SK-N-MC (cell line): ENCODE measurements around the gene IPO9.
A peak's percentile ranks its signal among the peaks of the same experiment; 100 is the strongest.

Experiments
- DNase-seq: peaks from one replicate; pipeline ENCODE4 v3.0.0-alpha.2; 2011; ENCODE audit warnings: low read depth, low spot score
- H3K27ac ChIP-seq: fragments of 200-600 bp; sonication (generic); 2 replicates; pipeline ENCODE4 v1.5.1; 2016; ENCODE audit warnings: mixed run types
- H3K36me3 ChIP-seq: fragments of 200-600 bp; sonication (generic); 2 replicates; pipeline ENCODE4 v1.6.1; 2017; ENCODE audit warnings: antibody characterized with exemption, low read length, mixed read lengths; ENCODE audit not compliant: insufficient read depth
- H3K4me3 ChIP-seq: fragments of 200-600 bp; sonication (generic); 2 replicates; pipeline ENCODE4 v1.5.1; 2016
- H3K9ac ChIP-seq: fragments of 200-600 bp; sonication (generic); 2 replicates; pipeline ENCODE4 v1.8.0; 2017; ENCODE audit warnings: mixed run types, mixed read lengths; ENCODE audit not compliant: insufficient read length
- H3K9me3 ChIP-seq: fragments of 200-600 bp; sonication (generic); 2 replicates; pipeline ENCODE4 v1.6.1; 2017; ENCODE audit warnings: low read depth, mild to moderate bottlenecking, antibody characterized with exemption, low read length, moderate library complexity, mixed read lengths
- EZH2 ChIP-seq: fragments of 200-600 bp; sonication (generic); IDR thresholded peaks from one replicate; pipeline ENCODE4 v1.6.1; 2017; ENCODE audit warnings: antibody characterized with exemption
- FOXP2 ChIP-seq: optimal IDR thresholded peaks from 2 replicates; pipeline ENCODE3; 2011; ENCODE audit warnings: mild to moderate bottlenecking, moderate library complexity; ENCODE audit not compliant: insufficient read depth; ENCODE audit errors: extremely low read length, control extremely low read depth
- POLR2AphosphoS5 ChIP-seq: IDR thresholded peaks from 2 replicates; pipeline ENCODE4 v1.6.1; 2012; ENCODE audit warnings: mild to moderate bottlenecking, low read depth, low read length, borderline replicate concordance

The IPO9 gene

DNA sequence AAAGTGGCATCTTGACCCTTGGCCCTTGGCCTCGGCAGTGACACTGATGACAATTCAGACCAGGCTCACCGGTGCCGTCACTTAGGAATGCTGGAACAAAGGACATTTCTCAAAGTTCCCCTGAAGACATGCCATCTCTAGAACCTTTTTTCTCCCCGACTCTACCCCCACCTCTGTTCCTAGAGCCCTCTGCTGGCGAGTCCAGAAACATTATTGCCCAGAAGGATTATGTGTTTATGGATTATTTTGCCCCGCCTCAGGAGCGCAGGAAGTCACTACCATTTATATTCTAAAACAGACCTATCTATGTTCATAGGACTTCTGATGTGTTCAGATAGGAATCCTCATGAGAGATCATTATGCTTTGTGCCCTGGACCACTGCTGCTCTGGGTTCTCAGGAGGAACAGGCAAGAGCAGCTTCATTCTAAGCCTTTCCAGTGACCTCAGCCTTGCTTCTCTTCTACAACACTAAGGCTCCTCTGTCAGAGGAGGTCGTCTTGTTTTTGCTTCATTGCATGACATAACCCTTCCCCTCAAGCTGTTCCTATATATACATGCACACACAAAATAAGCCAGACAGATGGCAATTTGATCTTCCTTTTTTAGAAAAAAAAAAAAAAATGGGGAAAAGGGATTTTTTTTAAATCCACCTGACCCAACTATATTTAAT, 47.3 kb downstream of the IPO9 start:
- DNase-seq = no peak
- Histone ChIP-seq H3K4me3 (no peak overlapping the region), H3K27ac (peak overlapping the region; percentile 42; the same call in 1 of the 2 replicates), H3K9me3 (no peaks in the 10 kb centered on the region), H3K36me3 (peaks cover 53% of the 10 kb centered on the region), H3K9ac (no peak overlapping the region)
- TF ChIP-seq EZH2 (no peak), FOXP2 (no peak), POLR2AphosphoS5 (no peak)

DNA sequence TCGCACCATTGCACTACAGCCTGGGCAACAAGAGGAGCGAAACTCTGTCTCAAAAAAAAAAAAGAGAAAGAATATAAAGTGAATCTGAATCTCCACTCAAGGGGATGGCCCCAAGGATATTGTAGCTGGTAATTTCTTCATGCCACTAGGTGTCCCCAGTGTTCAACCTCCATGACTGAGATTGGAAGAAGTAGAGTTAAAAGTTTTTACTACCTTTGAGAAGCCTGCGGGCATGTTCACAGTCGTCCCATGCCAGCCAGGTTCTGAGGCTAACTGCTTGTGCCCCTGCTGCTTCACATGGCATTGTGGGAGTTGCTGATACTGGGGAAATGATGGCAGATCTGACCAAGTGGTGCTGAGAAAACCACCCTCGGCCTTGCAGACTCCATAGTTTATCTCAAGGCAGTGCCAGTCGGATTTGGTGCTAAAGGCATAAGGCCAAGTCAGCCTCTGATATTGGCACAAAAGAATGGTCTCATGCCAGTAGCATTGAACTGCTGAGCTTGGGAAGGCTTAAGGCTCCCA, 49.0 kb downstream of the IPO9 start:
- Histone ChIP-seq H3K27ac (no peak overlapping the region), H3K9ac (no peak overlapping the region), H3K9me3 (no peaks in the 10 kb centered on the region), H3K36me3 (peaks cover 36% of the 10 kb centered on the region), H3K4me3 (no peak overlapping the region)
- TF ChIP-seq EZH2 = no peak
- TF ChIP-seq FOXP2 = no peak
- peak; percentile 31 for TF ChIP-seq POLR2AphosphoS5
- peak; percentile 35 for DNase-seq

DNA sequence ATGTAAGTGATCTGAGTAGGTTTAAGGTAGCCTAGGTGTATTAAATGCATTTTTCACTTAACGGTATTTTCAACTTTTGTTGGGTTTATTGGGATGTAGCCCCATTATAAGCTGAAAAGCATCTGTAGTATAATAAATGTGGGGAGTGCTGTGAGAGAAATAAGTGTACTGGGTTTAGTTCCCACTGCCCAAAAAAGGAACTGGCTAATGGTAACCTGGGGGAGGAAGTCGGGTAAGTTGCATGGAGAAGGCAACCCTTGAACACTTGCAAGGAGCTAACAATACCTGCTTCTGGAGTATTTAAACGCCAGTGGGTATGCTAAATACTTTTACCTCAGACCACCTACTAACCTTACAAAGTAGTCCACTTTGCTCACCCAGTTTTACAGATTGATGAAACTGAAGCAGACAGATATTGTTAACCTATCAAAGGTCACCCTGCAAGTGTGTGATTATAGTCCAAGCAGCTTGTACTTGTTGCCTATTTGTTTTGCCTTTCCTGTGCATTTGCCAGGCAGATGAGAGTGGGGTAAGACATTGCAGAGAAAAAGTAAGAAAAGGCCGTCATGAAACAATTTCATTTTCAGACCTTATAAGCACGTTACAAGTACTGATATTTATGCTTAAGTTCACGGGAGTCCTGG, 52.1 kb downstream of the IPO9 start:
- DNase-seq = no peak
- Histone ChIP-seq H3K36me3 (peaks cover 10% of the 10 kb centered on the region), H3K9ac (no peak overlapping the region), H3K27ac (no peak overlapping the region), H3K4me3 (no peak overlapping the region), H3K9me3 (no peaks in the 10 kb centered on the region)
- TF ChIP-seq EZH2 (no peak), POLR2AphosphoS5 (no peak), FOXP2 (no peak)

DNA sequence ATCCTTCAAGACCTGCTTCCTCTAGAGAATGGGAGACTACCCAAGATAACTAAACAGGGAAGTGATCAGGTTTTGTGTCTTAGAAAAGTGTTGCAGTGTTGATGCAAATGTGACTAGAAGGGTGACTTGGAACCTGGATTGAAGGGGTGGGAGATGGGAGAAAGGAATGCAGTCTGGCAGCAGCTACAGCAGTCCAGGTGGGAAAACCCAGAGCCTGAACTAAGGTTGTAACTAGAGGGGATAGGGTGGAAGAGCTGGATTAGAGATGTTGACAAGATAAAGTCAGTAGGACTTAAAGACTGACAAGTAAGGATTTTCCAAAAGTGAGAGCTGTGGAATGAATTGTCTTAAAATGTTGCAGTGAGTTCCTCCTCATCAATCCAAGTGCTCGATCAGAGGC, 52.7 kb downstream of the IPO9 start:
- Histone ChIP-seq H3K9me3 (no peaks in the 10 kb centered on the region), H3K36me3 (peaks cover 4% of the 10 kb centered on the region; the same call in 1 of the 2 replicates), H3K9ac (no peak overlapping the region), H3K27ac (no peak overlapping the region), H3K4me3 (no peak overlapping the region)
- TF ChIP-seq EZH2 (no peak), POLR2AphosphoS5 (peak; percentile 11; the same call in 1 of the 2 replicates), FOXP2 (no peak)
- no peak for DNase-seq

DNA sequence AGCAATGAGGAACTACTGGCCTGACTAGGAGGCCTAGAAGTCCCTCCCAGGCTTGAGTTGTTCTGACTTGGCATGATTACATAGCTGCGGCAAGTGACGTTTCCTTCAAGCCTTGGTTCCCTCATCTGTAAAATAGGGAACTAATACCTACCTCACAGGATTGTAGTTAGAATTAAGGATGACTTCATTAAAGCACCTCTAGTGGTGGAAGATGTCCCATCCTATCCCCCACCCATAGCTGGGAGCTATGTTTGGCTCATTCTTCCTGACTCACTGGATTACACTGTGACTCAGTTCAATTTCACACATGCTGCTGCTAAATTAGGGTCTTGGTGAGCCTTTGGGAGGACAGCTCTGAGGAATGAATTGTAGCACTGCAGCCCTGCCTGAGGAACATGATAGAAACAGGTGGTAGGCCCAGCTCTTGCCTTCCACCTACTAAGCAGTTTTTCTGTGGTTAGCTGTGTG, 53.7 kb downstream of the IPO9 start:
- H3K9ac ChIP-seq = no peak overlapping the region
- H3K27ac ChIP-seq = peak overlapping the region; percentile 67

DNA sequence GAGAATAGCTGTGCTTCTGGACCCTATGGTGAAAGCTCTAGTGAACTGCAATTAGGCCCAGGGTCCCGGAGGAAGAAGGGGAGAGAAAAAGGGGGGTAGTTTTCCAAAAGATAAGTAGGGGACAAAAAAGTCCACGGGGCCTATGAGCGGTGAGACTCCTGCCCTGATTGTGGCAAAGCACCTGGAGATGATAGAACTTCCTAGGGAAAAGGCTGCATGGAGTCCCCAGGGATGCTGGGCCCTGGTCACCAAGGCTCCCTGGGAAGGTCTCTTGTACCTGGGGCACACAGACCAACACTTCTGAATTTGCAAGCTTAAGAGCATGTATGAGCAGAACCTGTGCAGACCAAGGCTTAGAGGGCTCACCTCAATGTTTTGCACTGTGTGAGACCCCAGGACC, 54.3 kb downstream of the IPO9 start:
- H3K9ac ChIP-seq = no peak overlapping the region
- no peak for TF ChIP-seq EZH2
- no peak for TF ChIP-seq POLR2AphosphoS5
- TF ChIP-seq FOXP2 = no peak
- H3K9me3 ChIP-seq = no peaks in the 10 kb centered on the region
- H3K27ac ChIP-seq = no peak overlapping the region
- H3K36me3 ChIP-seq = no peaks in the 10 kb centered on the region
- no peak for DNase-seq
- H3K4me3 ChIP-seq = no peak overlapping the region

More for the DNA sequence above, 53.7 kb downstream of the IPO9 start:
- TF ChIP-seq FOXP2 = no peak
- TF ChIP-seq POLR2AphosphoS5 = no peak
- TF ChIP-seq EZH2 = no peak
- no peaks in the 10 kb centered on the region for H3K36me3 ChIP-seq
- no peaks in the 10 kb centered on the region for H3K9me3 ChIP-seq
- DNase-seq = no peak
- no peak overlapping the region for H3K4me3 ChIP-seq

DNA sequence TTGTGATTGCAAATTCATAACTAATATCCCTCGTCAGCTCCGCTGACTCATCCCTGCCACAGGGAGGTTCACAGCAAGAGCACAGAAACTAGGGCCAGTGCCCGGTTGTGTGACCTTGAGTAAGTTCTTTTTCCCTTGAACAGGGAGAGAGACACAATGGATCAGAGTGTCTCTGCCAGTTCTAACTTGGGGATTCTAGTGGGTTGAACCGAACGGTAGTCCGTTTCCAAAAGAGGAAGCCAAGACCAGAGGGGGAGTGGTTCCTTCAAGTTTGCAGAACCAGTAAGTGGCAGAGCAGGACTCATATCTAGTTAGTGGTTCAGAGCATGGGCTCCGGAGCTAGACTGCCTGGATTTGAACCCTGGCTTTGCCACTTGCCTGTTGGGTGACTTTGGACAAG, 54.8 kb downstream of the IPO9 start:
- H3K36me3 ChIP-seq = no peaks in the 10 kb centered on the region
- no peak overlapping the region for H3K9ac ChIP-seq
- no peaks in the 10 kb centered on the region for H3K9me3 ChIP-seq
- no peak overlapping the region; the same call in 1 of the 2 replicates for H3K27ac ChIP-seq
- no peak for DNase-seq
- TF ChIP-seq EZH2 (no peak), POLR2AphosphoS5 (no peak), FOXP2 (no peak)
- H3K4me3 ChIP-seq = no peak overlapping the region

DNA sequence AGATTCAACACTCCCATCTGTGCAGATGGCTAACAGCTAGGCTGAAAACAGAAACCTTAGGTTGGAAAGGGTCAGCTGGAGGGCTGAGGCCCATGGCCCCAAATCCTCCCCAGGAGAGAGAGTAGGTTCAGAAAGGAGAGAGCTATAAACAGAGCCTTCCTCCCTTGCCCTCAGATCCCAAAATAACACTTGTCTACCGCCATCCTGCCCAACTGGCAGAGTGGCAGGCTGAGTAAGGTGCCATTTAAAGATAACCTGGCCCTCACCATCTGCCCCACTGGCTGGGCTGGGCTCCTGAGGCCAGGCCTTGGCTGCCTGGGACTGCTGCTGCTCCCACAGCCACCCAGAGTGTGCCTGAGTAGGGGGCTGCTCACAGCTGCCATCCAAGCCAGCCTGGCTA, 55.5 kb downstream of the IPO9 start:
- Histone ChIP-seq H3K9ac (no peak overlapping the region), H3K27ac (no peak overlapping the region), H3K4me3 (no peak overlapping the region), H3K9me3 (no peaks in the 10 kb centered on the region), H3K36me3 (no peaks in the 10 kb centered on the region)
- DNase-seq = no peak
- TF ChIP-seq FOXP2 = no peak
- TF ChIP-seq EZH2 = no peak
- TF ChIP-seq POLR2AphosphoS5 = no peak

DNA sequence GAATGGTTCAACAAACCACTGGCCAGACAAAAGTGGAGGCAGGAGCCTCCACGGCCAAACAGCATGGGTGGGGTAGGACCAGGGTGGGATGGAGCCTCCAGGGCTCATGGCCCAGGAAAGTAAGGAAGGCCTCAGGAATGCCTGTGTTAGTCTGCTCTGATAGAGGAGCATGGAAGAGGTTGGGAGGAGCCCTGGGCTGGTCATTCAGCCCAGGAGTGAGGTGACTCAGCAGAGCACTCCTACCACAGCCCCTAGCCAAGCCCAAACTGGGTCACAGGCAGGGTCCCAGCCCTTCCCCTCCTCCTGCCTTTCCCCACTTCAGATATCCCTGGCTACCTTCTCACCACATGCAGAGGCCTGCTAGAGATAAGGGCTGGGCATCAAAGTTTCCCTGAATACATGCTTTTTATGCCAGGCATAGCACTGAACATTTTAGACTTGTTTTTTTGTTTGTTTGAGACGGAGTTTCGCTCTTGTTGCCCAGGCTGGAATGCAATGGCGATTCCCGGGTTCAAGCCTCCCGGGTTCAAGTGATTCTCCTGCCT, 56.6 kb downstream of the IPO9 start:
- Histone ChIP-seq H3K9ac (no peak overlapping the region), H3K27ac (no peak overlapping the region)
- DNase-seq = no peak

More for the DNA sequence above, 56.6 kb downstream of the IPO9 start:
- Histone ChIP-seq H3K36me3 (no peaks in the 10 kb centered on the region), H3K4me3 (no peak overlapping the region), H3K9me3 (no peaks in the 10 kb centered on the region)
- TF ChIP-seq EZH2 (no peak), FOXP2 (no peak), POLR2AphosphoS5 (no peak; the same call in 1 of the 2 replicates)
